SK-N-MC (cell line): ENCODE data around the gene TSR2.

Experiments used
- DNase-seq: peaks from one replicate; pipeline ENCODE4 v3.0.0-alpha.2; 2011; ENCODE audit warnings: low read depth, low spot score
- H3K27ac ChIP-seq: fragments of 200-600 bp; sonication (generic); 2 replicates; pipeline ENCODE4 v1.5.1; 2016; ENCODE audit warnings: mixed run types
- H3K36me3 ChIP-seq: fragments of 200-600 bp; sonication (generic); 2 replicates; pipeline ENCODE4 v1.6.1; 2017; ENCODE audit warnings: antibody characterized with exemption, low read length, mixed read lengths; ENCODE audit not compliant: insufficient read depth
- H3K4me3 ChIP-seq: fragments of 200-600 bp; sonication (generic); 2 replicates; pipeline ENCODE4 v1.5.1; 2016
- H3K9ac ChIP-seq: fragments of 200-600 bp; sonication (generic); 2 replicates; pipeline ENCODE4 v1.8.0; 2017; ENCODE audit warnings: mixed run types, mixed read lengths; ENCODE audit not compliant: insufficient read length
- H3K9me3 ChIP-seq: fragments of 200-600 bp; sonication (generic); 2 replicates; pipeline ENCODE4 v1.6.1; 2017; ENCODE audit warnings: low read depth, mild to moderate bottlenecking, antibody characterized with exemption, low read length, moderate library complexity, mixed read lengths
- EZH2 ChIP-seq: fragments of 200-600 bp; sonication (generic); IDR thresholded peaks from one replicate; pipeline ENCODE4 v1.6.1; 2017; ENCODE audit warnings: antibody characterized with exemption
- FOXP2 ChIP-seq: optimal IDR thresholded peaks from 2 replicates; pipeline ENCODE3; 2011; ENCODE audit warnings: mild to moderate bottlenecking, moderate library complexity; ENCODE audit not compliant: insufficient read depth; ENCODE audit errors: extremely low read length, control extremely low read depth
- POLR2AphosphoS5 ChIP-seq: IDR thresholded peaks from 2 replicates; pipeline ENCODE4 v1.6.1; 2012; ENCODE audit warnings: mild to moderate bottlenecking, low read depth, low read length, borderline replicate concordance

The TSR2 gene

GRCh38 chrX:54419559-54420302 is 20.5 kb upstream of the TSR2 start:
- Histone ChIP-seq H3K9ac (no peak overlapping the region), H3K27ac (no peak overlapping the region), H3K9me3 (no peaks in the 10 kb centered on the region), H3K36me3 (no peaks in the 10 kb centered on the region), H3K4me3 (no peak overlapping the region)
- DNase-seq: no peak
- no peak for TF ChIP-seq POLR2AphosphoS5
- no peak for TF ChIP-seq EZH2
- no peak for TF ChIP-seq FOXP2

- no peak overlapping the region for H3K4me3 ChIP-seq
- H3K9me3 ChIP-seq: no peaks in the 10 kb centered on the region
- H3K9ac ChIP-seq: no peak overlapping the region
- no peak overlapping the region for H3K27ac ChIP-seq
- no peak for DNase-seq
- H3K36me3 ChIP-seq: no peaks in the 10 kb centered on the region
- TF ChIP-seq EZH2 (no peak), POLR2AphosphoS5 (no peak), FOXP2 (no peak)
Measured at GRCh38 chrX:54422168-54422567, 18.0 kb upstream of the TSR2 start.

- TF ChIP-seq EZH2 (no peak), POLR2AphosphoS5 (no peak), FOXP2 (no peak)
- DNase-seq: no peak
- Histone ChIP-seq H3K4me3 (no peak overlapping the region), H3K27ac (no peak overlapping the region), H3K36me3 (no peaks in the 10 kb centered on the region), H3K9ac (no peak overlapping the region), H3K9me3 (no peaks in the 10 kb centered on the region)
Measured at GRCh38 chrX:54423161-54423888, 16.9 kb upstream of the TSR2 start.

GRCh38 chrX:54427837-54428424 is 12.3 kb upstream of the TSR2 start:
- no peaks in the 10 kb centered on the region for H3K36me3 ChIP-seq
- no peaks in the 10 kb centered on the region for H3K9me3 ChIP-seq
- H3K4me3 ChIP-seq: no peak overlapping the region
- TF ChIP-seq EZH2: no peak
- TF ChIP-seq POLR2AphosphoS5: no peak
- no peak for TF ChIP-seq FOXP2
- H3K9ac ChIP-seq: no peak overlapping the region
- H3K27ac ChIP-seq: no peak overlapping the region
- no peak for DNase-seq

- no peak for DNase-seq
- Histone ChIP-seq H3K9me3 (no peaks in the 10 kb centered on the region), H3K4me3 (no peak overlapping the region), H3K9ac (no peak overlapping the region), H3K27ac (no peak overlapping the region), H3K36me3 (no peaks in the 10 kb centered on the region)
- no peak for TF ChIP-seq POLR2AphosphoS5
- TF ChIP-seq EZH2: no peak
Measured at GRCh38 chrX:54430519-54430918, 9.7 kb upstream of the TSR2 start.

GRCh38 chrX:54435121-54435520 is 5.1 kb upstream of the TSR2 start:
- DNase-seq: no peak
- TF ChIP-seq POLR2AphosphoS5 (no peak), FOXP2 (no peak), EZH2 (no peak)
- Histone ChIP-seq H3K4me3 (no peak overlapping the region), H3K36me3 (no peaks in the 10 kb centered on the region), H3K9me3 (no peaks in the 10 kb centered on the region), H3K27ac (no peak overlapping the region), H3K9ac (no peak overlapping the region)

GRCh38 chrX:54442790-54443189 is 2.6 kb downstream of the TSR2 start:
- Histone ChIP-seq H3K4me3 (no peak overlapping the region), H3K27ac (no peak overlapping the region), H3K9ac (no peak overlapping the region), H3K36me3 (peaks cover 6% of the 10 kb centered on the region), H3K9me3 (no peaks in the 10 kb centered on the region)
- TF ChIP-seq POLR2AphosphoS5: no peak
- TF ChIP-seq FOXP2: no peak
- no peak for TF ChIP-seq EZH2
- DNase-seq: no peak

- H3K9me3 ChIP-seq: no peaks in the 10 kb centered on the region
- no peak overlapping the region for H3K27ac ChIP-seq
- H3K36me3 ChIP-seq: peaks cover 6% of the 10 kb centered on the region
- TF ChIP-seq FOXP2: no peak
- no peak for TF ChIP-seq POLR2AphosphoS5
- no peak for TF ChIP-seq EZH2
- DNase-seq: no peak
- H3K4me3 ChIP-seq: no peak overlapping the region
- no peak overlapping the region for H3K9ac ChIP-seq
Measured at GRCh38 chrX:54444752-54445151, 4.5 kb downstream of the TSR2 start.
